Measurements from ENCODE around the gene OASL.
A peak's percentile ranks its signal among the peaks of the same experiment; 100 is the strongest.

Gene OASL

GRCh38 chr12:121033625-121034349 lies 5.3 kb downstream of the OASL start:
- TF ChIP-seq CTCF (conservative IDR thresholded peaks at IDR 0.05; ENCODE audit: control insufficient read depth, insufficient read depth, low read depth, low read length), result no peak
- H3K4me3 ChIP-seq (ENCODE audit: control insufficient read depth, low read depth, low read length), result no peak overlapping the region
- peak; percentile 61 for DNase-seq (ENCODE audit: low read depth)

GRCh38 chr12:121030576-121031212 lies 8.4 kb downstream of the OASL start:
- no peak for TF ChIP-seq CTCF (conservative IDR thresholded peaks at IDR 0.05; ENCODE audit: control insufficient read depth, insufficient read depth, low read depth, low read length)
- DNase-seq (ENCODE audit: low read depth), result no peak
- H3K4me3 ChIP-seq (ENCODE audit: control insufficient read depth, low read depth, low read length), result no peak overlapping the region

GRCh38 chr12:121026274-121027045 lies 12.6 kb downstream of the OASL start:
- H3K4me3 ChIP-seq (ENCODE audit: control insufficient read depth, low read depth, low read length), result no peak overlapping the region
- no peak for DNase-seq (ENCODE audit: low read depth)
- TF ChIP-seq CTCF (conservative IDR thresholded peaks at IDR 0.05; ENCODE audit: control insufficient read depth, insufficient read depth, low read depth, low read length), result no peak

GRCh38 chr12:121025442-121026226 lies 13.4 kb downstream of the OASL start:
- TF ChIP-seq CTCF (conservative IDR thresholded peaks at IDR 0.05; ENCODE audit: control insufficient read depth, insufficient read depth, low read depth, low read length), result no peak
- no peak overlapping the region for H3K4me3 ChIP-seq (ENCODE audit: control insufficient read depth, low read depth, low read length)
- no peak for DNase-seq (ENCODE audit: low read depth)

GRCh38 chr12:121023799-121024198 lies 15.2 kb downstream of the OASL start:
- no peak overlapping the region for H3K4me3 ChIP-seq (ENCODE audit: control insufficient read depth, low read depth, low read length)
- TF ChIP-seq CTCF (conservative IDR thresholded peaks at IDR 0.05; ENCODE audit: control insufficient read depth, insufficient read depth, low read depth, low read length), result no peak
- DNase-seq (ENCODE audit: low read depth), result no peak

- no peak for TF ChIP-seq CTCF (conservative IDR thresholded peaks at IDR 0.05; ENCODE audit: control insufficient read depth, insufficient read depth, low read depth, low read length)
- H3K4me3 ChIP-seq (ENCODE audit: control insufficient read depth, low read depth, low read length), result no peak overlapping the region
- no peak for DNase-seq (ENCODE audit: low read depth)
Measured at GRCh38 chr12:121022713-121023112, 16.3 kb downstream of the OASL start.
